GM19324 (cell line): ENCODE data around the gene BRINP3.
"Not testable (repeated sequence)": the region's sequence is repeated elsewhere in the genome, so short reads cannot be mapped to it uniquely, and the experiment has no call there.

Experiments used
- ATAC-seq: cut with Tn5 transposase; IDR thresholded peaks from one replicate; pipeline ENCODE4 v1.9.1; 2021; ENCODE audit warnings: mild to moderate bottlenecking, moderate library complexity; ENCODE audit not compliant: unreplicated experiment, low FRiP score

BRINP3 gene

DNA sequence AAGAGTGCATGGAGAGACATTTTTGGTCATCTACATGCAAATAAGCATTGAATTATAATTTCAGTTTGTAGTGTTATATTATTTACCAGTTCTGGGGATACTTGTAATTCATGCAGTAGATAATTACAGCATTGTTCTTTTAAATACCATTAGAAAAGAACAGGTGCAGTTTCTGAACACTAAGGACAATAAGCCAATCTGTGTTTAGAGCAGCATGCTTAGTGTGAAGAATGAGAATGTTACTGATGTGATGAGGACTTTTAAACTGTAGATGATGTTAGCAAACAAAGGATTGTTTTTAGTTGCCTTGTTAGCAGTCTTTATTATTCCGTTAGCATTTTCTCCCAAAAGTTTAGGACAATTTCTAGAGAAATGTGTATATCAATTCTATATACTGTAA, 348.3 kb downstream of the BRINP3 start:
- ATAC-seq: no peak

DNA sequence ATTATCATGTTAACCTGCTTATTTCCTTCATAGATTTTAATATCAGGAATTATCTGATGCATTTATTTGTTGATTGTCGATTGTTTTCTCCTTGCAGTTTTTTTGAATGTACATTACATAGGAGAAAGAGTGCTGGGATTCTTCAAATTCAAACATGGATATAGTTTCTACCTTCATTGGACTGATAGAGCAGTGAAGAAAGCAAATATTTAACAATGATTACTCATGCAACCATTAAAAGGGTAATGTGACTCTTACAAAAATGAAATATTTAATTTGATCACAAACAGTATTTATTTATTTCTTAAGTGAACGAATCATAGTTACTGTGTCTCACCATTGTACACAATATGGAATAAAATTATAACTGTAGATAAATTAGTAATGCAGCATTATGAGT, 350.9 kb downstream of the BRINP3 start:
- ATAC-seq: no peak

- no peak for ATAC-seq
Observed at GRCh38 chr1:190124068-190124467, 353.6 kb downstream of the BRINP3 start.

DNA sequence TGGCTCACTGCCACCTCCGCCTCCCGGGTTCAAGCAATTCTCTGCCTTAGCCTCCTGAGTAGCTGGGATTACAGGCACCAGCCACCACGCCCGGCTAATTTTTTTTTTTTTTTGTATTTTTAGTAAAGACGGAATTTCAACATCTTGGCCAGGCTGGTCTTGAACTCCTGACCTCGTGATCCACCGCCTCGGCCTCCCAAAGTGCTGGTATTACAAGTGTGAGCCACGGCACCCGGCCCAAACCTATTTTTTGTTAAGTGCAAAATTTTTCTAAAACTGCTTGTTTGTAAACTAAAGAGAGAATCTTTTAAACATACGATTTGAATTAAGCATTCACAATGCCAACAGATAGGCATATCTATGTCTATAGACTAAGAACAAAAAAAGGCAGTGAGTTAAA, 357.1 kb downstream of the BRINP3 start:
- not testable (repeated sequence) for ATAC-seq

- no peak for ATAC-seq
Observed at GRCh38 chr1:190119683-190120082, 358.0 kb downstream of the BRINP3 start.

GRCh38 chr1:190116921-190117320, 360.7 kb downstream of the BRINP3 start:
- ATAC-seq: no peak

GRCh38 chr1:190104961-190105360, 372.7 kb downstream of the BRINP3 start:
- no peak for ATAC-seq

DNA sequence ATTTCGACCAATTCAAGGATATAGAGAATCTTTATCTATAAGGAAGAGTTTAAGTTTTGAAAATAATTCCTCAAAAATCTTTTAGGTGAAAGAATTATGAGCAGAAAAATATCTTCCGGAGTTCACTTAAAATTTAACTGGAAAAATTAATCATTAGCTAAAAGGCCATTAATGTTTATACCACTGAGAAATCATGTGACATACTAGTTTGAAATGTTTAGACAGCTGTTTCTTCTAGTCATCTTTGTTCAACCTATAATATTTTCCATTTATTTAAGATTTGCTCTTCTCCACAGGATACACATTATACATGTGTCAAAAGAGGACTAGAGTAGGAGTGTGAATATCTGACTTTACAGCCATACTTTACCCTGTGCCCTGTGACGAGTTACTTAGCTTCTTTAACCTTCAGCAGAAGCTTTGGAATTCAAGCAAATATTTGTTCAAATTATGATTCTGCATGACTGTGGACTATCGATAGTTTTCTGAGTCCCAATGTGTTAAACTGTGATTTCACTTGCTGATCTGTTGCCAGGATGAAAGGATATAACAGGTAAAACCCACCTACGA, 374.8 kb downstream of the BRINP3 start:
- ATAC-seq: no peak

GRCh38 chr1:190101756-190102155, 375.9 kb downstream of the BRINP3 start:
- ATAC-seq: no peak

DNA sequence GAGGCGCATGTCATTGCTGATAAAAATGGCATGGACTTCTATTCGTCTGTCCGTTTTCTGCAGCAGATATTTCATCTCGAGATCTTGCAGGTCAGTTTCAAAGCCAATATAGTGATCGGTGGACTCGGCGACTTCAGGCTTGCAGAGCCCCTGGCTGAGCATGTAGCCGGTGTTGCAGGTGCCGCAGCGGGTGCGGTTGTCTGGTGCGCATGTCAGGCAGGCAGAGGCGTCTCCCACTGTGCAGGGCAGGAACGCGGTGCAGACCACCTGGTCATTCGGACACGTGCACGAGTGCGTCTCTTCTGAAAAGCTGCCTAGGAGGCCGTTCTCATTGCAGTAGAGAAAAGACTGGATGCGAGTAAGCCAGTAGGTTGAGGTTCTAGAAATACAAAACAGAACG, 378.9 kb downstream of the BRINP3 start:
- ATAC-seq: no peak

- no peak for ATAC-seq
Observed at GRCh38 chr1:190098107-190098506, 379.6 kb downstream of the BRINP3 start.

DNA sequence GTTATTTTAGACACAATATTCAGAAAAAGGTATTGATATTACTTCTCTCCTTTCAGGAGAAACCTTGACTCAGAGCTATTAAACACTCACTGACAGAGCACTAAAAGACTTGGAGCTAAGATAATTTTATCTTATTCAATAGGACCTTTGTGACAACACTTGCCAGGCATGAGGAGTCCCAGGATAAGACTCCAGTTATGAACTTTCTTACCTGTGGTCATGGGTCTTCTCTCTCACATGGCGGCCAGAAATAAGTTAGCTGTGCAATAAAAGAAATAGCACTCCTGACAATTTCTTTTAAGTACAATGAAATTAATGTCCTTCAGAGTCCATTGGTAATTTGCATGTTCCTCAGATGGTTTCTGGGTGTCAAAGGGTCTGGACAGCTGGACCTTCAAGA, 382.1 kb downstream of the BRINP3 start:
- ATAC-seq: no peak

- ATAC-seq: no peak
Observed at GRCh38 chr1:190084552-190084951, 393.1 kb downstream of the BRINP3 start.

DNA sequence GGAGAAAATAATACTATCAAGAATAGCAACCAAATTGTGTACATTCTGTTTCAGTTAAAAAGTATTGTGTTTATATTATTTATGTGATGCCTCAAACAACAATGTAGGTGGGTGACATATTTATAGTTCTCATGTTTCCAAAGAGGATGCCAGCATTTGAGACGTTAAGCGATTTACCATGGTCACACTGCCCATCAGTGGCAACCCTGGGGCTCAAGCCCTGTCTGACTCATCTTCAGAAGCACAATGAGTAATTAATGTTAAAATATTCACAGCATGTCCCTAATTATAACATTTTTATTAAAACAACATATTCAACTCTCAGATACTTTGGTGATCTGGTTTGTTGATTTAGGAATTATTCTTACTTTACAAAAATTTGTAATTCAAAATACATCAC, 409.4 kb downstream of the BRINP3 start:
- ATAC-seq: no peak

- no peak for ATAC-seq
Observed at GRCh38 chr1:190067592-190067991, 410.1 kb downstream of the BRINP3 start.

DNA sequence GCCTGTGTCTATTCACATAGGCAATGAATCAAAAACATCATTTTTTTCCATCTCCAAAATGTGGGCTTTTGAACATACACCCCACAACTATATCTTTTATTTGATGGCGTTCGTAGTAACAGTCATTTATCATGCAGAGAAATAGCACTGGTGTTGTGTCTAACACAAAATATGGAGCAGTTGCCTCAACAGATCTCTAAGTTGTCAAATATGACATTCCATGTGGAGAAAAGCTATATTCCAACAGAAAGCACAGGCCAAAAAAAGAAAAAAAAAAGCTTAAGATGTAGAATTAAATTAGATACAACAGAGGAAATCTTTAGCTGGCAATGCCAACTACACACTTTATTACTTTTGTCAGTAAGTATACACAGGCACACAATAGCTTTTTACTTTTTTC, 411.7 kb downstream of the BRINP3 start:
- ATAC-seq: no peak

DNA sequence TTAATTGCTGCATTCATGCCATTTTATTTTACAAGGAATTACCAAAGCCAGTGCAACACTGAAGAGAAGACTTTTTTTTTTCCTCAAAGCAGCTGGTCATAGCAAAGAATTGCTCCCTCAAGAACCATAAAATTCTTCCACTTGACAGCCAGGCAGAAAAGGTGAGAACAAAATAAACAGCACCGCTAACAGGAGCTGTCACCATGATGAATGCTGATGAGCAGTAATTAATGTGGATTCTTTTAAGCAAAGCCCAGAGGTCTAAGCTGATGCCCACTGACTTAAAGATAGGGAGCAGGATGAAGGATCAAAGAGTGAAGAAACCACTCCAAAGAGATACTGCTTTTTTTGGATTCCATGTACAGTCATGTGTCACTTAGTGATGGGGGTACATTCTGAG, 428.4 kb downstream of the BRINP3 start:
- ATAC-seq: no peak
